DMS153 (cell line): Measurements from ENCODE around the gene GGT6.

Source experiments
- DNase-seq: peaks from one replicate; lab custom pipeline; 2025; lab: John Stamatoyannopoulos, UW

The GGT6 gene

GRCh38 chr17:4522661-4523060, 37.7 kb downstream of the GGT6 start:
- no peak for DNase-seq

- no peak for DNase-seq
Observed at GRCh38 chr17:4520894-4521600, 39.3 kb downstream of the GGT6 start.

- DNase-seq, result no peak
Observed at GRCh38 chr17:4520060-4520893, 40.1 kb downstream of the GGT6 start.

GRCh38 chr17:4519361-4519788, 41.0 kb downstream of the GGT6 start:
- DNase-seq, result no peak

GRCh38 chr17:4518901-4519300, 41.5 kb downstream of the GGT6 start:
- no peak for DNase-seq

GRCh38 chr17:4516735-4517134, 43.6 kb downstream of the GGT6 start:
- no peak for DNase-seq

GRCh38 chr17:4515501-4515900, 44.9 kb downstream of the GGT6 start:
- DNase-seq, result no peak

GRCh38 chr17:4514779-4515178, 45.6 kb downstream of the GGT6 start:
- no peak for DNase-seq

GRCh38 chr17:4514206-4514605, 46.2 kb downstream of the GGT6 start:
- DNase-seq, result no peak

GRCh38 chr17:4513113-4514032, 47.0 kb downstream of the GGT6 start:
- DNase-seq, result no peak

GRCh38 chr17:4512156-4513112, 47.9 kb downstream of the GGT6 start:
- no peak for DNase-seq

- DNase-seq, result no peak
Observed at GRCh38 chr17:4511199-4511932, 49.0 kb downstream of the GGT6 start.

GRCh38 chr17:4510618-4510941, 49.8 kb downstream of the GGT6 start:
- no peak for DNase-seq

- no peak for DNase-seq
Observed at GRCh38 chr17:4509923-4510617, 50.3 kb downstream of the GGT6 start.

GRCh38 chr17:4509401-4509800, 51.0 kb downstream of the GGT6 start:
- DNase-seq, result no peak

- no peak for DNase-seq
Observed at GRCh38 chr17:4508207-4508606, 52.2 kb downstream of the GGT6 start.

GRCh38 chr17:4507361-4508111, 52.8 kb downstream of the GGT6 start:
- no peak for DNase-seq
